Measurements from ENCODE around the gene PPP1R8. TPM values are rescaled to one million over a fixed set of nuclear protein-coding genes. Genes with fewer than 3 reads are reported as not detected.

The PPP1R8 gene
- total RNA-seq, 2 donors from 2014 or later: 19.6 to 21.4 TPM

Other genes starting within 250 kb of the PPP1R8 start
- gene AHDC1, start 226.6 kb upstream of the PPP1R8 start, total RNA-seq: 10 to 100 TPM; 15.9 to 18.7 TPM
- gene FGR, start 195.6 kb upstream of the PPP1R8 start, total RNA-seq: 10 to 100 TPM in 1 of 2 donors, 1 to 10 TPM in 1; 3.3 to 12.6 TPM
- 10 to 100 TPM; 25.7 to 26.4 TPM for gene IFI6, start 158.6 kb upstream of the PPP1R8 start, total RNA-seq
- gene FAM76A, start 104.8 kb upstream of the PPP1R8 start, total RNA-seq: 10 to 100 TPM; 17.7 to 25.9 TPM
- 10 to 100 TPM; 23.4 to 27.7 TPM for gene STX12, start 57.6 kb upstream of the PPP1R8 start, total RNA-seq
- gene THEMIS2, start 41.8 kb downstream of the PPP1R8 start, total RNA-seq: 10 to 100 TPM; 33.6 to 72.0 TPM
- gene RPA2, start 83.8 kb downstream of the PPP1R8 start, total RNA-seq: 10 to 100 TPM; 21.3 to 33.3 TPM
- not detected for gene SMPDL3B, start 104.2 kb downstream of the PPP1R8 start, total RNA-seq
- gene XKR8, start 129.2 kb downstream of the PPP1R8 start, total RNA-seq: 1 to 10 TPM; 4.6 to 7.3 TPM